Measurements from ENCODE around the gene KIF22.

Gene KIF22

DNA sequence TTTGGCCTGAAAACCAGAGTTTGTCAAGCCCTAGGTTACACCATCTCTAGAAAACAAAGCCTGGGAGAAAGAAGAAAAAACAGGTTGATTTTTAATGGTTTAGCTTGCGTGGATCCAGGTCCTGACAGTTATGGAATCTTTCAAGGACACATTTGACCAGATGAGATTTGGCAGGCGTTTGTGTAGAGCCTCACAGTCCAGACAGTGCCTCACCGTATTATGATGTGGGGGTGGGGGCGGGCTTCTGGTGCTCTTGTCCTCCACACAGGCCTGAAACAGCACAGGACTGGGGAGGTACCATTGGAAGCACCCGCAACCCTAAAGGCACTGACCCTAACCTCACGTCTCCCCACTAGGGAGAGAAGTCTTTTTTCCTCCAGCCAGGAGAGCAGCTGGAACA is 49.3 kb downstream of the KIF22 start:
- CTCF ChIA-PET = interaction anchor here (1.2 to 2.6 kb wide), 2 partner anchors 9 to 50 kb away, joined by 3 to 14 read pairs; partner anchors contain the start of gene KIF22
- no peak for DNase-seq (ENCODE audit: extremely low spot score)
- TF ChIP-seq, protein P1, sequence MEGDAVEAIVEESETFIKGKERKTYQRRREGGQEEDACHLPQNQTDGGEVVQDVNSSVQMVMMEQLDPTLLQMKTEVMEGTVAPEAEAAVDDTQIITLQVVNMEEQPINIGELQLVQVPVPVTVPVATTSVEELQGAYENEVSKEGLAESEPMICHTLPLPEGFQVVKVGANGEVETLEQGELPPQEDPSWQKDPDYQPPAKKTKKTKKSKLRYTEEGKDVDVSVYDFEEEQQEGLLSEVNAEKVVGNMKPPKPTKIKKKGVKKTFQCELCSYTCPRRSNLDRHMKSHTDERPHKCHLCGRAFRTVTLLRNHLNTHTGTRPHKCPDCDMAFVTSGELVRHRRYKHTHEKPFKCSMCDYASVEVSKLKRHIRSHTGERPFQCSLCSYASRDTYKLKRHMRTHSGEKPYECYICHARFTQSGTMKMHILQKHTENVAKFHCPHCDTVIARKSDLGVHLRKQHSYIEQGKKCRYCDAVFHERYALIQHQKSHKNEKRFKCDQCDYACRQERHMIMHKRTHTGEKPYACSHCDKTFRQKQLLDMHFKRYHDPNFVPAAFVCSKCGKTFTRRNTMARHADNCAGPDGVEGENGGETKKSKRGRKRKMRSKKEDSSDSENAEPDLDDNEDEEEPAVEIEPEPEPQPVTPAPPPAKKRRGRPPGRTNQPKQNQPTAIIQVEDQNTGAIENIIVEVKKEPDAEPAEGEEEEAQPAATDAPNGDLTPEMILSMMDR (IDR thresholded peaks at IDR 0.05; ENCODE audit: control extremely low read depth, extremely low read depth, low read depth, missing control alignments) = no peak
- POLR2A ChIA-PET = no interaction called here

DNA sequence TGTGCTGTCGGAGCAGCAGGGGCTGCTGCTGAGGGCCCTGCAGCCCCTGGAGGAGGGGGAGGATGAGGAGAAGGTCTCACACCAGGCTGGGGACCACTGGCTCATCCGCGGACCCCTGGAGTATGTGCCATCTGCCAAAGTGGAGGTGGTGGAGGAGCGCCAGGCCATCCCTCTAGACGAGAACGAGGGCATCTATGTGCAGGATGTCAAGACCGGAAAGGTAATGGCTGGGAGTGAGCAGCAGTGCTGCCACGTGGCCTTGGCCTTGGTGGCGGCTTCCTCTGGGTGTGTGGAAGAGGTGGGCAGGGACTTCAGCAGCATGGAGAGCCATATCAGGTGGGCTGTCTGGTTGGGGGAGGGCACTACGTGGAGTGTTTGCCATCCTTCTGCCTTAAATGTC is 49.7 kb downstream of the KIF22 start:
- no peak for DNase-seq (ENCODE audit: extremely low spot score)
- POLR2A ChIA-PET = no interaction called here
- CTCF ChIA-PET = interaction anchor here (1.2 to 2.6 kb wide), 2 partner anchors 8 to 50 kb away, joined by 3 to 14 read pairs; partner anchors contain the start of gene KIF22
- TF ChIP-seq, protein P1 (IDR thresholded peaks at IDR 0.05; ENCODE audit: control extremely low read depth, extremely low read depth, low read depth, missing control alignments) = no peak

DNA sequence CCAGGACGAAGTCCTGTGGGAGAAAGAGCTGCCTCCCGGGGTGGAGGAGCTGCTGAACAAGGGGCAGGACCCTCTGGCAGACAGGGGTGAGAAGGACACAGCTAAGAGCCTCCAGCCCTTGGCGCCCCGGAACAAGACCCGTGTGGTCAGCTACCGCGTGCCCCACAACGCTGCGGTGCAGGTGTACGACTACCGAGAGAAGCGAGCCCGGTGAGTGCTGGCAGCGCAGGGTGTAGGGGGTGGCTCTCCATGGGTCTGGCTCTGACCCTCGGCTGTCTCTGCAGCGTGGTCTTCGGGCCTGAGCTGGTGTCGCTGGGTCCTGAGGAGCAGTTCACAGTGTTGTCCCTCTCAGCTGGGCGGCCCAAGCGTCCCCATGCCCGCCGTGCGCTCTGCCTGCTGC is 51.1 kb downstream of the KIF22 start:
- TF ChIP-seq, protein P1 (IDR thresholded peaks at IDR 0.05; ENCODE audit: control extremely low read depth, extremely low read depth, low read depth, missing control alignments) = no peak
- DNase-seq (ENCODE audit: extremely low spot score) = no peak
- ChIA-PET POLR2A (no interaction called here), CTCF (interaction anchor here (0.7 to 1.4 kb wide), 2 partner anchors 21 to 34 kb away, joined by 4 read pairs; partner anchors contain the start of gene MVP)

DNA sequence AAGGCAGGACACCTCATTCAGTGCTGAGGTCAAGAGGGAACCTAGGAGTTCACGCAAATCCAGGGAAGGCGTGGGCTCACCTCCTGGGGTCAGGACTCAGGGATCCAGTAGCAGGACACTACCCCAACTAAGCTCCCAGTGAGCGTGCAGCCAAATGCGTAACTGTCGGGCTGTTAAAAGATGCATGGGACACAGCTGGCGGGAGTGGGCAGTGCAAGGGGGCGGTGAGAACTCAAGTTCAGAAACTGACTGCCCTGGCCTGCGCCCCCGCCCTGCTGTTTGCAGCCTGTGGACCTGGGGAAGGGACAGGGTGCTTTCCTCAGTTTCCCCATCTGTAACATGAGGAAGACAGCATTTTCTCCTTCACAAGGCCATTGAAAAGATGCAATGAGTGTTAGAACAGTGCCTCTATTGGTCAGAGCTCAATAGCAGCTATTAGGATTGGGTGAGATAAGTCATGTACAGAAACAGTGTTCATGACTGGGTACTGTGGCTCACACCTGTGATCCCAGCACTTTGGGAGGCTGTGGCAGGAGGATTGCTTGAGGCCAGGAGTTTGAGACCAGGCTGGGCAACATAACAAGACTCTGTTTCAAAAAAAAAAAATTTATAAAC is 52.3 kb downstream of the KIF22 start:
- DNase-seq (ENCODE audit: extremely low spot score) = no peak
- CTCF ChIA-PET = no interaction called here
- TF ChIP-seq, protein P1 (IDR thresholded peaks at IDR 0.05; ENCODE audit: control extremely low read depth, extremely low read depth, low read depth, missing control alignments) = no peak
- POLR2A ChIA-PET = interaction anchor here (0.5 kb wide), 1 partner anchor 161 kb away, joined by 4 read pairs; no protein-coding TSS in a partner anchor

DNA sequence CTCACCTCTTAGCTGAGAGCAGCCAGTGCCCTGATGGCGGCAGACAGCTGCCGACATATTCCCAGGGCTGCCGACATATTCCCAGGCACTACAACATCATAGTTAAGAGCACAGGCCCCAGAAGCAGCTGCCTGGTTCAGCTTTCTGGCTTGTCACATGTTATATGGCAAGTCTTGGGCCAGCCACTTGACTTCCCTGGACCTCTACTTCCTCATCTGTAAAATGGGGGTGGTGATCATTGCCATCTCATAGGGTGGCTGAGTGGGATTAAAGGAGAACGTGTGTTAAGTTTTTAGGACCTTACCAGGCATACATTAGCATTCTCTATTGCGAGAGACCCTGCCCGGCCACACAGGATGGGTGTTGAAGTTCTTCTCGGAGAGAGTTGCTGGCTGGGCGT is 53.4 kb downstream of the KIF22 start:
- ChIA-PET POLR2A (no interaction called here), CTCF (interaction anchor here (1.0 kb wide), 1 partner anchor 9 kb away, joined by 5 read pairs; no protein-coding TSS in a partner anchor)
- TF ChIP-seq, protein P1 (IDR thresholded peaks at IDR 0.05; ENCODE audit: control extremely low read depth, extremely low read depth, low read depth, missing control alignments) = no peak
- no peak for DNase-seq (ENCODE audit: extremely low spot score)

DNA sequence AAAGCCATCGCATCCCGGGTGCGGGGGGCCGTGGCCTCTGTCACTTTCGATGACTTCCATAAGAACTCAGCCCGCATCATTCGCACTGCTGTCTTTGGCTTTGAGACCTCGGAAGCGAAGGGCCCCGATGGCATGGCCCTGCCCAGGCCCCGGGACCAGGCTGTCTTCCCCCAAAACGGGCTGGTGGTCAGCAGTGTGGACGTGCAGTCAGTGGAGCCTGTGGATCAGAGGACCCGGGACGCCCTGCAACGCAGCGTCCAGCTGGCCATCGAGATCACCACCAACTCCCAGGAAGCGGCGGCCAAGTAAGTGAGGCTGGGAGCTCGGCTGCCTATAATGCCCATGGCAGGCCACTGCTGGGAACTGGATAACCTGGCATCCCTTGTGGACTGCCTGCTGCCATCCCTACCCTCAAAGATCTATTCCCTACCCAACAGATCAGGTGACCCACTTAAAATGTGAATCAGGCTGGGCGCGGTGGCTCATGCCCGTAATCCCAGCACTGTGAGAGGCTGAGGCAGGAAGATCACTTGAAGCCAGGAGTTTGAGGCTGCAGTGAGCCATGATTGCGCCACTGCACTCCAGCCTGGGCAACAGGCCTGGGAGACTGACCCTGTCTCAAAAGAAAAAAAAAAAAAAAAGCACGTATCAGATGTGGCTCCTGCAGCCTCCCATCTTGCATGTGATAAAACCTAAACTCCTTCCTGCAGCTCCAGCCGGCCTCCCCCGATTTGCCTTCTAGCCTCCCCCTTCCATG is 54.2 kb downstream of the KIF22 start:
- DNase-seq (ENCODE audit: extremely low spot score) = no peak
- ChIA-PET CTCF (interaction anchor here (1.0 to 2.1 kb wide), 3 partner anchors 10 to 29 kb away, joined by 4 to 5 read pairs (median 5); partner anchors contain the start of gene PAGR1), POLR2A (no interaction called here)
- TF ChIP-seq, protein P1 (IDR thresholded peaks at IDR 0.05; ENCODE audit: control extremely low read depth, extremely low read depth, low read depth, missing control alignments) = no peak

Data from GM10248 (cell line).